ENCODE results near the gene C10orf67. TPM values are rescaled to one million over a fixed set of nuclear protein-coding genes. Genes with fewer than 3 reads are reported as not detected.

C10orf67 gene
- polyA plus RNA-seq, 1 donor from 2014 or later: 0.48 TPM

DNA sequence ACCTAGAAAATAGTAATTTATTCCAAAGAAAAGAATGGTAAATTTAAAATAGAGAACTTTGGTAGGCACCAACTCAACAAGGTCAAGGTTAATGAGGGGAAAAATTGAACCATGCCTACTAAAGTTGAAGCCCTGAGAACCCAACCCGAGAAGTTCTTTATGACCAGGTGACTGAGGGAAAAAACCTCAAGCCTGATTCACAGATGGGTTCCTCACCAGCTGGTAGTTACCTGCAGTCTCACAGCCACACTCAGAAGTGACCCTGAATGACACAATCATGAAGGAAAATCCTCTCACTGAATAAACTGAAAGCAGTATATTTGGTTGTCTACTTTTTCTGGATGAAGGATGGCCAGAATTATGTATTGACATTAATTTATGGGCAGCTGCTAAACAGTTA lies 7.0 kb downstream of the C10orf67 start:
- Histone ChIP-seq H3K36me3 (ENCODE audit: insufficient read depth, low read length) (no peaks in the 10 kb centered on the region), H3K9me2 (ENCODE audit: insufficient read depth, low read length) (no peaks in the 10 kb centered on the region), H3K79me2 (replicated peaks; ENCODE audit: insufficient read depth, low read length) (no peaks in the 10 kb centered on the region), H3K9me3 (ENCODE audit: low read length) (no peaks in the 10 kb centered on the region), H3F3A (ENCODE audit: insufficient read depth, low read length, poor library complexity, severe bottlenecking) (no peaks in the 10 kb centered on the region), H3K9ac (ENCODE audit: low read length) (no peak overlapping the region), H3K27ac (ENCODE audit: low read length) (no peak overlapping the region), H2AFZ (ENCODE audit: low read depth, low read length) (no peak overlapping the region), H4K20me1 (ENCODE audit: insufficient read depth) (no peaks in the 10 kb centered on the region), H3K27me3 (ENCODE audit: insufficient read depth, low read depth, low read length) (no peaks in the 10 kb centered on the region), H3K4me2 (ENCODE audit: low read length) (no peak overlapping the region), H3K4me3 (ENCODE audit: low read length) (no peak overlapping the region)
- TF ChIP-seq, protein P1, sequence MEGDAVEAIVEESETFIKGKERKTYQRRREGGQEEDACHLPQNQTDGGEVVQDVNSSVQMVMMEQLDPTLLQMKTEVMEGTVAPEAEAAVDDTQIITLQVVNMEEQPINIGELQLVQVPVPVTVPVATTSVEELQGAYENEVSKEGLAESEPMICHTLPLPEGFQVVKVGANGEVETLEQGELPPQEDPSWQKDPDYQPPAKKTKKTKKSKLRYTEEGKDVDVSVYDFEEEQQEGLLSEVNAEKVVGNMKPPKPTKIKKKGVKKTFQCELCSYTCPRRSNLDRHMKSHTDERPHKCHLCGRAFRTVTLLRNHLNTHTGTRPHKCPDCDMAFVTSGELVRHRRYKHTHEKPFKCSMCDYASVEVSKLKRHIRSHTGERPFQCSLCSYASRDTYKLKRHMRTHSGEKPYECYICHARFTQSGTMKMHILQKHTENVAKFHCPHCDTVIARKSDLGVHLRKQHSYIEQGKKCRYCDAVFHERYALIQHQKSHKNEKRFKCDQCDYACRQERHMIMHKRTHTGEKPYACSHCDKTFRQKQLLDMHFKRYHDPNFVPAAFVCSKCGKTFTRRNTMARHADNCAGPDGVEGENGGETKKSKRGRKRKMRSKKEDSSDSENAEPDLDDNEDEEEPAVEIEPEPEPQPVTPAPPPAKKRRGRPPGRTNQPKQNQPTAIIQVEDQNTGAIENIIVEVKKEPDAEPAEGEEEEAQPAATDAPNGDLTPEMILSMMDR (IDR thresholded peaks at IDR 0.05; ENCODE audit: poor library complexity, severe bottlenecking): no peak
- TF ChIP-seq EP300 (conservative IDR thresholded peaks at IDR 0.05; ENCODE audit: poor library complexity, severe bottlenecking): no peak
- TF ChIP-seq, protein P2, sequence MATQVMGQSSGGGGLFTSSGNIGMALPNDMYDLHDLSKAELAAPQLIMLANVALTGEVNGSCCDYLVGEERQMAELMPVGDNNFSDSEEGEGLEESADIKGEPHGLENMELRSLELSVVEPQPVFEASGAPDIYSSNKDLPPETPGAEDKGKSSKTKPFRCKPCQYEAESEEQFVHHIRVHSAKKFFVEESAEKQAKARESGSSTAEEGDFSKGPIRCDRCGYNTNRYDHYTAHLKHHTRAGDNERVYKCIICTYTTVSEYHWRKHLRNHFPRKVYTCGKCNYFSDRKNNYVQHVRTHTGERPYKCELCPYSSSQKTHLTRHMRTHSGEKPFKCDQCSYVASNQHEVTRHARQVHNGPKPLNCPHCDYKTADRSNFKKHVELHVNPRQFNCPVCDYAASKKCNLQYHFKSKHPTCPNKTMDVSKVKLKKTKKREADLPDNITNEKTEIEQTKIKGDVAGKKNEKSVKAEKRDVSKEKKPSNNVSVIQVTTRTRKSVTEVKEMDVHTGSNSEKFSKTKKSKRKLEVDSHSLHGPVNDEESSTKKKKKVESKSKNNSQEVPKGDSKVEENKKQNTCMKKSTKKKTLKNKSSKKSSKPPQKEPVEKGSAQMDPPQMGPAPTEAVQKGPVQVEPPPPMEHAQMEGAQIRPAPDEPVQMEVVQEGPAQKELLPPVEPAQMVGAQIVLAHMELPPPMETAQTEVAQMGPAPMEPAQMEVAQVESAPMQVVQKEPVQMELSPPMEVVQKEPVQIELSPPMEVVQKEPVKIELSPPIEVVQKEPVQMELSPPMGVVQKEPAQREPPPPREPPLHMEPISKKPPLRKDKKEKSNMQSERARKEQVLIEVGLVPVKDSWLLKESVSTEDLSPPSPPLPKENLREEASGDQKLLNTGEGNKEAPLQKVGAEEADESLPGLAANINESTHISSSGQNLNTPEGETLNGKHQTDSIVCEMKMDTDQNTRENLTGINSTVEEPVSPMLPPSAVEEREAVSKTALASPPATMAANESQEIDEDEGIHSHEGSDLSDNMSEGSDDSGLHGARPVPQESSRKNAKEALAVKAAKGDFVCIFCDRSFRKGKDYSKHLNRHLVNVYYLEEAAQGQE (IDR thresholded peaks at IDR 0.05; ENCODE audit: borderline replicate concordance): no peak
- TF ChIP-seq RAD21 (conservative IDR thresholded peaks at IDR 0.05): no peak
- TF ChIP-seq MXI1 (conservative IDR thresholded peaks at IDR 0.05; ENCODE audit: poor library complexity, severe bottlenecking): no peak
- no peak for TF ChIP-seq POLR2AphosphoS5 (IDR thresholded peaks at IDR 0.05)
- TF ChIP-seq EZH2 (IDR thresholded peaks at IDR 0.05; ENCODE audit: borderline replicate concordance, insufficient read depth, low read length, poor library complexity, severe bottlenecking): no peak
- no peak for TF ChIP-seq SMC3 (conservative IDR thresholded peaks at IDR 0.05; ENCODE audit: poor library complexity)
- no peak for TF ChIP-seq TAF1 (IDR thresholded peaks at IDR 0.05; ENCODE audit: low read depth)

DNA sequence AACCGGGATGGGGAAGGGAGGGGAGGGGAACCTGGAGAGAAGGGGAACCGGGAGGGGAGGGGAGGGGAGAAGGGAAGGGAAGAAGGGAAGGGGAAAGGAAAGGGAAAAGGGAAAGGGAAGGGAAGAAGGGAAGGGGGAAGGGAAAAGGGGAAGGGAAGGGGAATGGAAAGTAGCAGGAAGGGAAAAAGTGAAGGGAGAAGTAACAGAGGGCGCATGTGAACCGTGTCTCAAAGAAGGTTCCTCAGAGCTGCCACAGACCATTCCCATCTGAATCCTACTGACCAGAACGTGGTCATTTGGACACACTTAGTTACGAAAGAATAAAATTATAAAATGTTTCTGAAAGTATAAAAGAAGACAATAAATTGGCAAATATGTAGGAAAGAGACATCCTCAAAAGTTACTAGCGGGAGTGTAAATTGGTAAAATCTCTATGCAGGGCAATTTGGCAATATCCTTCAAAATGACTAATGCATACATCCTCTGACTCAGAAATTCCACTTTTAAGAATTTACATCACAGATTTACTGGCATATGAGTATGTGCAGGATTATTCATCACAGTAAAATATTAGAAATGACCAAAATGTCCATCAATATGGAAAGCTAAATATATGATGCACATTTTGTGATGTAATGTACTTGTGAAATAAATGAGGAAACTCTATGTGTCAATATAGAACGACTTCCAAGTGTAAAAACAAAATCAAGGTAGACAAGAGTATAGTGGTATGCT lies 12.9 kb downstream of the C10orf67 start:
- no peaks in the 10 kb centered on the region for H3K79me2 ChIP-seq (replicated peaks; ENCODE audit: insufficient read depth, low read length)
- no peaks in the 10 kb centered on the region for H3F3A ChIP-seq (ENCODE audit: insufficient read depth, low read length, poor library complexity, severe bottlenecking)
- no peaks in the 10 kb centered on the region for H4K20me1 ChIP-seq (ENCODE audit: insufficient read depth)
- no peaks in the 10 kb centered on the region for H3K9me3 ChIP-seq (ENCODE audit: low read length)
- H3K27ac ChIP-seq (ENCODE audit: low read length): no peak overlapping the region
- TF ChIP-seq, protein P2 (IDR thresholded peaks at IDR 0.05; ENCODE audit: borderline replicate concordance): no peak
- TF ChIP-seq TAF1 (IDR thresholded peaks at IDR 0.05; ENCODE audit: low read depth) (no peak), MXI1 (conservative IDR thresholded peaks at IDR 0.05; ENCODE audit: poor library complexity, severe bottlenecking) (no peak), SMC3 (conservative IDR thresholded peaks at IDR 0.05; ENCODE audit: poor library complexity) (no peak), POLR2AphosphoS5 (IDR thresholded peaks at IDR 0.05) (no peak), RAD21 (conservative IDR thresholded peaks at IDR 0.05) (no peak), EZH2 (IDR thresholded peaks at IDR 0.05; ENCODE audit: borderline replicate concordance, insufficient read depth, low read length, poor library complexity, severe bottlenecking) (no peak), EP300 (conservative IDR thresholded peaks at IDR 0.05; ENCODE audit: poor library complexity, severe bottlenecking) (no peak)
- TF ChIP-seq, protein P1 (IDR thresholded peaks at IDR 0.05; ENCODE audit: poor library complexity, severe bottlenecking): no peak
- H3K4me2 ChIP-seq (ENCODE audit: low read length): no peak overlapping the region
- H3K27me3 ChIP-seq (ENCODE audit: insufficient read depth, low read depth, low read length): no peaks in the 10 kb centered on the region
- H3K36me3 ChIP-seq (ENCODE audit: insufficient read depth, low read length): no peaks in the 10 kb centered on the region
- no peak overlapping the region for H3K9ac ChIP-seq (ENCODE audit: low read length)
- no peak overlapping the region for H3K4me3 ChIP-seq (ENCODE audit: low read length)
- H3K9me2 ChIP-seq (ENCODE audit: insufficient read depth, low read length): no peaks in the 10 kb centered on the region
- no peak overlapping the region for H2AFZ ChIP-seq (ENCODE audit: low read depth, low read length)
